Measurements from ENCODE around the gene GLIS2.

Gene GLIS2

GRCh38 chr16:4338712-4339299 lies 22.9 kb downstream of the GLIS2 start:
- Histone ChIP-seq H3K27ac (peak overlapping the region; percentile 10; the same call in 1 of the 2 replicates), H3K36me3 (peaks cover 48% of the 10 kb centered on the region), H3K4me3 (ENCODE audit: low read depth, low read length) (no peak overlapping the region), H3K27me3 (ENCODE audit: insufficient read depth, low read depth, severe bottlenecking) (no peaks in the 10 kb centered on the region), H3K9me3 (ENCODE audit: severe bottlenecking) (no peaks in the 10 kb centered on the region)
- DNase-seq: no peak
- TF ChIP-seq, protein P1, sequence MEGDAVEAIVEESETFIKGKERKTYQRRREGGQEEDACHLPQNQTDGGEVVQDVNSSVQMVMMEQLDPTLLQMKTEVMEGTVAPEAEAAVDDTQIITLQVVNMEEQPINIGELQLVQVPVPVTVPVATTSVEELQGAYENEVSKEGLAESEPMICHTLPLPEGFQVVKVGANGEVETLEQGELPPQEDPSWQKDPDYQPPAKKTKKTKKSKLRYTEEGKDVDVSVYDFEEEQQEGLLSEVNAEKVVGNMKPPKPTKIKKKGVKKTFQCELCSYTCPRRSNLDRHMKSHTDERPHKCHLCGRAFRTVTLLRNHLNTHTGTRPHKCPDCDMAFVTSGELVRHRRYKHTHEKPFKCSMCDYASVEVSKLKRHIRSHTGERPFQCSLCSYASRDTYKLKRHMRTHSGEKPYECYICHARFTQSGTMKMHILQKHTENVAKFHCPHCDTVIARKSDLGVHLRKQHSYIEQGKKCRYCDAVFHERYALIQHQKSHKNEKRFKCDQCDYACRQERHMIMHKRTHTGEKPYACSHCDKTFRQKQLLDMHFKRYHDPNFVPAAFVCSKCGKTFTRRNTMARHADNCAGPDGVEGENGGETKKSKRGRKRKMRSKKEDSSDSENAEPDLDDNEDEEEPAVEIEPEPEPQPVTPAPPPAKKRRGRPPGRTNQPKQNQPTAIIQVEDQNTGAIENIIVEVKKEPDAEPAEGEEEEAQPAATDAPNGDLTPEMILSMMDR (IDR thresholded peaks at IDR 0.05; ENCODE audit: low read depth, low read length): no peak

GRCh38 chr16:4339455-4339854 lies 23.6 kb downstream of the GLIS2 start:
- no peaks in the 10 kb centered on the region for H3K9me3 ChIP-seq (ENCODE audit: severe bottlenecking)
- DNase-seq: no peak
- peaks cover 47% of the 10 kb centered on the region for H3K36me3 ChIP-seq
- no peak overlapping the region for H3K4me3 ChIP-seq (ENCODE audit: low read depth, low read length)
- no peaks in the 10 kb centered on the region for H3K27me3 ChIP-seq (ENCODE audit: insufficient read depth, low read depth, severe bottlenecking)
- TF ChIP-seq, protein P1 (IDR thresholded peaks at IDR 0.05; ENCODE audit: low read depth, low read length): no peak
- peak overlapping the region; percentile 31; the same call in 1 of the 2 replicates for H3K27ac ChIP-seq

GRCh38 chr16:4339909-4340308 lies 24.0 kb downstream of the GLIS2 start:
- H3K27me3 ChIP-seq (ENCODE audit: insufficient read depth, low read depth, severe bottlenecking): no peaks in the 10 kb centered on the region
- peaks cover 43% of the 10 kb centered on the region for H3K36me3 ChIP-seq
- no peaks in the 10 kb centered on the region for H3K9me3 ChIP-seq (ENCODE audit: severe bottlenecking)
- no peak overlapping the region for H3K4me3 ChIP-seq (ENCODE audit: low read depth, low read length)
- no peak for DNase-seq
- TF ChIP-seq, protein P1 (IDR thresholded peaks at IDR 0.05; ENCODE audit: low read depth, low read length): no peak
- H3K27ac ChIP-seq: peak overlapping the region; percentile 31; the same call in 1 of the 2 replicates

DNA sequence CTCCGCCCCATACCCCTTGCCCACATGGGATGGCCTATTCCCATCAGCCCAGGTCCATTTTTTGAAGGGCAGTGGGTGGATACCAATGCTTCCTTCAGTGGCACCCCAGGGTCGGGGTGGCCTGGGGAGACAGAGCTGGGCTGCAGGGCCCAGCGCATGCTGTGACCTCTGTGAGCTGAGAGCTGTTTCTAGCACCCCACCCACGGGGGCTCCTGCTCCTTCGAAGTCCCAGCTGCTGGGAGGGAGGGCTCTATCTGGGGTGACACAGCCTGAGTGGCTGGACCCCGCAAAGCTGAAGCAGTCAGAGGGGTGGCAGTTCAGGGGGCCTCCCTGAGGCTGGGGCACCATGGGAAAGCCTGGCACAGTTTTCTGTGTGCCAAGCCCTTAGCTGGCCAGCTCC lies 24.6 kb downstream of the GLIS2 start:
- Histone ChIP-seq H3K27me3 (ENCODE audit: insufficient read depth, low read depth, severe bottlenecking) (no peaks in the 10 kb centered on the region), H3K9me3 (ENCODE audit: severe bottlenecking) (no peaks in the 10 kb centered on the region), H3K27ac (no peak overlapping the region; the same call in 1 of the 2 replicates), H3K36me3 (peaks cover 37% of the 10 kb centered on the region), H3K4me3 (ENCODE audit: low read depth, low read length) (no peak overlapping the region)
- TF ChIP-seq, protein P1 (IDR thresholded peaks at IDR 0.05; ENCODE audit: low read depth, low read length): no peak
- DNase-seq: no peak

DNA sequence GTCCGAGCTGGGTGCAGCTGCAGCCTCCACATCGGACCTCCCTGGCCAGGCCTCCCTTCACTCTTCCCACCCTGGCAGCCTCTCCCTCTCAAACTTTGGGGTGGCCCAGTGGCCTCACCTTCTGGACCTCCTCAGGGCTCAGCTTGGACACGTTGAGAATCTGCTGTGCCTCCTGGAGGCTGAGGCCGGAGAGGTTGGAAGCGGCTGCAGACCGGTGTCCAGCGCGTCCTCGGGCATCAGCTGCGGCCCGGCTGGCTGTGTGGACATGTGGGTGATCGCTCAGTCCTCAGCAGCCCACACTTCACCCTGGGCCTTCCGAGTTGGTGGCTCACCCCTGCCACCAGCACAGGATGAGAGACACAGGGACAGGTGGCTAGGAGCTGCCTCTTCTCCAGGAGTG lies 25.4 kb downstream of the GLIS2 start:
- Histone ChIP-seq H3K4me3 (ENCODE audit: low read depth, low read length) (no peak overlapping the region), H3K36me3 (peaks cover 34% of the 10 kb centered on the region), H3K27me3 (ENCODE audit: insufficient read depth, low read depth, severe bottlenecking) (no peaks in the 10 kb centered on the region), H3K27ac (no peak overlapping the region), H3K9me3 (ENCODE audit: severe bottlenecking) (no peaks in the 10 kb centered on the region)
- TF ChIP-seq, protein P1 (IDR thresholded peaks at IDR 0.05; ENCODE audit: low read depth, low read length): no peak
- DNase-seq: no peak

Data from WERI-Rb-1 (cell line).